Uterus (tissue), 2 donors: ENCODE measurements around the gene THBS2.

Source experiments
- CTCF ChIP-seq, 4 experiments: fragments of 200-600 bp in 2 of 4; fragments of 450-650 bp in 2 of 4; sonication (generic) in 2 of 4; IDR thresholded peaks; one replicate each; pipeline ENCODE4 v1.5.1; 2016 to 2019; ENCODE audit warnings: antibody characterized with exemption in 4 of 4, mild to moderate bottlenecking in 2 of 4, moderate library complexity in 1 of 4
- POLR2A ChIP-seq, 2 donors: fragments of 450-650 bp; IDR thresholded peaks; one replicate each; pipeline ENCODE4 v1.6.1; 2016; ENCODE audit warnings: antibody characterized with exemption in 2 of 2, mild to moderate bottlenecking in 1 of 2, moderate library complexity in 1 of 2

GRCh38 chr6:169233181-169233580 lies 20.5 kb downstream of the THBS2 start:
- TF ChIP-seq CTCF (IDR thresholded peaks at IDR 0.05) (no peak), POLR2A (IDR thresholded peaks at IDR 0.05) (no peak)
